HepG2 (cell line): ENCODE data around the gene IFI35. TPM values are rescaled to one million over a fixed set of nuclear protein-coding genes. Genes with fewer than 3 reads are reported as not detected.

Source experiments
- FOXO1 ChIP-seq: sonication (generic); formaldehyde crosslinking; IDR thresholded peaks from 2 replicates; pipeline ENCODE4 v1.4.0; 2020; ENCODE audit warnings: missing genetic modification reagents
- KAT7 ChIP-seq: IDR thresholded peaks from 2 replicates; pipeline ENCODE4 v1.6.1; 2018; ENCODE audit warnings: borderline replicate concordance, missing compliant biosample characterization
- LCORL ChIP-seq, 2 experiments: fragments of 450-650 bp in 1 of 2; sonication (generic) in 1 of 2; formaldehyde crosslinking in 1 of 2; IDR thresholded peaks; 2 replicates each; pipeline versions ENCODE4 v1.5.0 to v1.6.1; 2017 to 2020; ENCODE audit warnings: antibody characterized with exemption in 1 of 2, missing genetic modification reagents in 1 of 2
- NR2C2 ChIP-seq: sonication (generic); formaldehyde crosslinking; IDR thresholded peaks from 2 replicates; pipeline ENCODE4 v1.4.0; 2020; ENCODE audit warnings: missing genetic modification reagents, mild to moderate bottlenecking, moderate library complexity, borderline replicate concordance
- PAX8 ChIP-seq: sonication (generic); formaldehyde crosslinking; IDR thresholded peaks from 2 replicates; pipeline ENCODE4 v1.8.0; 2022; ENCODE audit warnings: mild to moderate bottlenecking, missing genetic modification reagents, borderline replicate concordance
- ZBTB7B ChIP-seq: sonication (generic); formaldehyde crosslinking; IDR thresholded peaks from 2 replicates; pipeline ENCODE4 v1.4.0; 2020; ENCODE audit warnings: missing genetic modification reagents
- ZNF33A ChIP-seq: sonication (generic); formaldehyde crosslinking; IDR thresholded peaks from 2 replicates; pipeline ENCODE4 v1.5.1; 2020; ENCODE audit warnings: missing genetic modification reagents, mild to moderate bottlenecking, moderate library complexity, borderline replicate concordance
- ZNF572 ChIP-seq: sonication (generic); formaldehyde crosslinking; IDR thresholded peaks from 2 replicates; pipeline ENCODE4 v1.5.1; 2020; ENCODE audit warnings: mild to moderate bottlenecking, missing genetic modification reagents
- polyA plus RNA-seq, 8 experiments: library from polyadenylated mRNA; depleted of rRNA in 3 of 8; stranded (reverse) in 7 of 8; unstranded in 1 of 8; fragments of >200 nt; fragmentation: Illumina TruSeq in 4 of 8; extraction: Trizol in 4 of 8; gene quantifications; 2 replicates each; pipeline versions ENCODE4 v1.2.1 to v1.2.3, GENCODE V29; 2011 to 2016; ENCODE audit warnings: low read depth in 4 of 8, missing spikeins in 1 of 8, mixed read lengths in 1 of 8; ENCODE audit not compliant: insufficient read depth in 1 of 8
- total RNA-seq, 5 experiments: library from RNA; depleted of rRNA; stranded (reverse); fragments of >200 nt; fragmentation: Illumina TruSeq; extraction: Trizol; gene quantifications; 2 replicates each; pipeline ENCODE4 v1.2.3, GENCODE V29; 2016; ENCODE audit warnings: low read depth in 1 of 5
- TF ChIP-seq, protein P1 (sequence below): sonication (generic); formaldehyde crosslinking; IDR thresholded peaks from 2 replicates; pipeline ENCODE4 v1.4.0; 2020; ENCODE audit warnings: missing genetic modification reagents
- TF ChIP-seq, protein P2 (sequence below): sonication (generic); formaldehyde crosslinking; IDR thresholded peaks from 2 replicates; pipeline ENCODE4 v1.5.0; 2020; ENCODE audit warnings: missing genetic modification reagents, mild to moderate bottlenecking, borderline replicate concordance
- TF ChIP-seq, protein P3 (sequence below), 2 experiments: sonication (generic) in 1 of 2; formaldehyde crosslinking in 1 of 2; IDR thresholded peaks; 2 replicates each; pipeline versions ENCODE4 v1.6.1 to v1.9.0; 2014 to 2022; ENCODE audit warnings: antibody characterized with exemption in 1 of 2, borderline replicate concordance in 1 of 2, inconsistent platforms in 1 of 2, low read depth in 1 of 2, missing genetic modification reagents in 1 of 2
- TF ChIP-seq, protein P4 (sequence below): IDR thresholded peaks from 2 replicates; pipeline ENCODE4 v1.4.0; 2020; ENCODE audit warnings: mild to moderate bottlenecking, missing genetic modification reagents

IFI35 gene
- total and polyA plus RNA-seq, 2 of the 13 experiments (the other 11 are each of a cell fraction or from before 2014, with no cell fraction given) = 28.9 to 38.1 TPM

DNA sequence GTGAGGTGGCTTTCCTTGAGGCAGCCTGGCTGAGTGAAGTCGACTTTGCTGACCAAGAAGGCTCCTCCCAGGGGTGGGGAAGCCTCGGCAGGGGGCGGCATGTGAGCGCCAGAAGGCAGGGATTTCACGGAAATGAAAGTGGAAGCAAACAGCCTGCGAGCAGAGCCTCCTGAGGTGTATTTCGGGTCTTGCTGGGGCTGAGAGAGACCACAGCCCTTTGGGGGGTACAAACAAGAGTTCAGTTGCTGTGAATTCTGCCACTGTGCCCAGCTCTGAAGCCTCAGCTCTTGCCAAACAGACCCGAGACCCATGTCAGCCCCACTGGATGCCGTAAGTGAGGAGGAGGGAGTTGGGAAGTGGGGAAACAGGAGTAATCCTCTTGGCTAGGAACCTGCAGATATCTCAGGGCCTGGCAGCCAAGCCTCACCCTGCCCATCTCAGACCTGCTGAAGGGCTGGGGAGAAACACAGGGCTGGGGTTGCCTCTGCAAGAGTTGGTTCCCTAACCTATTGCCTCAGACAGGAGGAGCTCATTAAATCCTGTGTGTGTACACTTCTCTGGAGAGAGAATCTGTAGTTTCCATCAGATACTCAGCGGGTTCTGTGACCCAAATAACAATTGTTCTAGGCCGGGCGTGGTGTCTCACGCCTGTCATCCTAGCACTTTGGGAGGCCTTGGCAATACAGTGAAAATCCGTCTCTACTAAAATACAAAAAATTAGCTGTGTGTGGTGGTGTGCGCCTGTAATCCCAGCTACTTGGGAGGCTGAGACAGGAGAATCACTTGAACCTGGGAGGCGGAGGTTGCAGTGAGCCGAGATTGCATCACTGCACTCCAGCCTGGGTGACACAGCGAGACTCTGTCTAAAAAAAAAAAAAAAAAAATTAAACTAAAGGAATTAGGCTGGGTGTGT is at the start of gene IFI35 (continued):
- TF ChIP-seq PAX8 (CRISPR knock-in tag) = peak; percentile 77; the same call in 1 of the 2 replicates
- TF ChIP-seq, protein P1, sequence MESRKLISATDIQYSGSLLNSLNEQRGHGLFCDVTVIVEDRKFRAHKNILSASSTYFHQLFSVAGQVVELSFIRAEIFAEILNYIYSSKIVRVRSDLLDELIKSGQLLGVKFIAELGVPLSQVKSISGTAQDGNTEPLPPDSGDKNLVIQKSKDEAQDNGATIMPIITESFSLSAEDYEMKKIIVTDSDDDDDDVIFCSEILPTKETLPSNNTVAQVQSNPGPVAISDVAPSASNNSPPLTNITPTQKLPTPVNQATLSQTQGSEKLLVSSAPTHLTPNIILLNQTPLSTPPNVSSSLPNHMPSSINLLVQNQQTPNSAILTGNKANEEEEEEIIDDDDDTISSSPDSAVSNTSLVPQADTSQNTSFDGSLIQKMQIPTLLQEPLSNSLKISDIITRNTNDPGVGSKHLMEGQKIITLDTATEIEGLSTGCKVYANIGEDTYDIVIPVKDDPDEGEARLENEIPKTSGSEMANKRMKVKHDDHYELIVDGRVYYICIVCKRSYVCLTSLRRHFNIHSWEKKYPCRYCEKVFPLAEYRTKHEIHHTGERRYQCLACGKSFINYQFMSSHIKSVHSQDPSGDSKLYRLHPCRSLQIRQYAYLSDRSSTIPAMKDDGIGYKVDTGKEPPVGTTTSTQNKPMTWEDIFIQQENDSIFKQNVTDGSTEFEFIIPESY = peak; percentile 39
- 0 out of 2 replicates have a peak, but pooled peaks have one; percentile 15 for TF ChIP-seq NR2C2 (CRISPR knock-in tag)
- TF ChIP-seq, protein P2, sequence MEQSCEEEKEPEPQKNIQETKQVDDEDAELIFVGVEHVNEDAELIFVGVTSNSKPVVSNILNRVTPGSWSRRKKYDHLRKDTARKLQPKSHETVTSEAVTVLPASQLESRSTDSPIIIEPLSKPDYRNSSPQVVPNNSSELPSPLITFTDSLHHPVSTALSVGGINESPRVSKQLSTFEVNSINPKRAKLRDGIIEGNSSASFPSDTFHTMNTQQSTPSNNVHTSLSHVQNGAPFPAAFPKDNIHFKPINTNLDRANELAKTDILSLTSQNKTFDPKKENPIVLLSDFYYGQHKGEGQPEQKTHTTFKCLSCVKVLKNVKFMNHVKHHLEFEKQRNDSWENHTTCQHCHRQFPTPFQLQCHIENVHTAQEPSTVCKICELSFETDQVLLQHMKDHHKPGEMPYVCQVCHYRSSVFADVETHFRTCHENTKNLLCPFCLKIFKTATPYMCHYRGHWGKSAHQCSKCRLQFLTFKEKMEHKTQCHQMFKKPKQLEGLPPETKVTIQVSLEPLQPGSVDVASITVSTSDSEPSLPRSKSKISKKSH (CRISPR knock-in tag) = peak; percentile 67; the same call in 1 of the 2 replicates
- peak; percentile 59 for TF ChIP-seq ZBTB7B (CRISPR knock-in tag)
- peak; percentile 68; the same call in 1 of the 2 replicates for TF ChIP-seq KAT7 (CRISPR knock-in tag)
- TF ChIP-seq, protein P3, sequence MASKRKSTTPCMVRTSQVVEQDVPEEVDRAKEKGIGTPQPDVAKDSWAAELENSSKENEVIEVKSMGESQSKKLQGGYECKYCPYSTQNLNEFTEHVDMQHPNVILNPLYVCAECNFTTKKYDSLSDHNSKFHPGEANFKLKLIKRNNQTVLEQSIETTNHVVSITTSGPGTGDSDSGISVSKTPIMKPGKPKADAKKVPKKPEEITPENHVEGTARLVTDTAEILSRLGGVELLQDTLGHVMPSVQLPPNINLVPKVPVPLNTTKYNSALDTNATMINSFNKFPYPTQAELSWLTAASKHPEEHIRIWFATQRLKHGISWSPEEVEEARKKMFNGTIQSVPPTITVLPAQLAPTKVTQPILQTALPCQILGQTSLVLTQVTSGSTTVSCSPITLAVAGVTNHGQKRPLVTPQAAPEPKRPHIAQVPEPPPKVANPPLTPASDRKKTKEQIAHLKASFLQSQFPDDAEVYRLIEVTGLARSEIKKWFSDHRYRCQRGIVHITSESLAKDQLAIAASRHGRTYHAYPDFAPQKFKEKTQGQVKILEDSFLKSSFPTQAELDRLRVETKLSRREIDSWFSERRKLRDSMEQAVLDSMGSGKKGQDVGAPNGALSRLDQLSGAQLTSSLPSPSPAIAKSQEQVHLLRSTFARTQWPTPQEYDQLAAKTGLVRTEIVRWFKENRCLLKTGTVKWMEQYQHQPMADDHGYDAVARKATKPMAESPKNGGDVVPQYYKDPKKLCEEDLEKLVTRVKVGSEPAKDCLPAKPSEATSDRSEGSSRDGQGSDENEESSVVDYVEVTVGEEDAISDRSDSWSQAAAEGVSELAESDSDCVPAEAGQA (IDR thresholded peaks at IDR 0.05; ENCODE audit: low read depth) = no peak
- TF ChIP-seq, protein P3 (CRISPR knock-in tag; IDR thresholded peaks at IDR 0.05; ENCODE audit: borderline replicate concordance) = no peak
- no peak for TF ChIP-seq ZNF572 (CRISPR knock-in tag)
- TF ChIP-seq ZNF33A (CRISPR knock-in tag) = no peak
- TF ChIP-seq, protein P4, sequence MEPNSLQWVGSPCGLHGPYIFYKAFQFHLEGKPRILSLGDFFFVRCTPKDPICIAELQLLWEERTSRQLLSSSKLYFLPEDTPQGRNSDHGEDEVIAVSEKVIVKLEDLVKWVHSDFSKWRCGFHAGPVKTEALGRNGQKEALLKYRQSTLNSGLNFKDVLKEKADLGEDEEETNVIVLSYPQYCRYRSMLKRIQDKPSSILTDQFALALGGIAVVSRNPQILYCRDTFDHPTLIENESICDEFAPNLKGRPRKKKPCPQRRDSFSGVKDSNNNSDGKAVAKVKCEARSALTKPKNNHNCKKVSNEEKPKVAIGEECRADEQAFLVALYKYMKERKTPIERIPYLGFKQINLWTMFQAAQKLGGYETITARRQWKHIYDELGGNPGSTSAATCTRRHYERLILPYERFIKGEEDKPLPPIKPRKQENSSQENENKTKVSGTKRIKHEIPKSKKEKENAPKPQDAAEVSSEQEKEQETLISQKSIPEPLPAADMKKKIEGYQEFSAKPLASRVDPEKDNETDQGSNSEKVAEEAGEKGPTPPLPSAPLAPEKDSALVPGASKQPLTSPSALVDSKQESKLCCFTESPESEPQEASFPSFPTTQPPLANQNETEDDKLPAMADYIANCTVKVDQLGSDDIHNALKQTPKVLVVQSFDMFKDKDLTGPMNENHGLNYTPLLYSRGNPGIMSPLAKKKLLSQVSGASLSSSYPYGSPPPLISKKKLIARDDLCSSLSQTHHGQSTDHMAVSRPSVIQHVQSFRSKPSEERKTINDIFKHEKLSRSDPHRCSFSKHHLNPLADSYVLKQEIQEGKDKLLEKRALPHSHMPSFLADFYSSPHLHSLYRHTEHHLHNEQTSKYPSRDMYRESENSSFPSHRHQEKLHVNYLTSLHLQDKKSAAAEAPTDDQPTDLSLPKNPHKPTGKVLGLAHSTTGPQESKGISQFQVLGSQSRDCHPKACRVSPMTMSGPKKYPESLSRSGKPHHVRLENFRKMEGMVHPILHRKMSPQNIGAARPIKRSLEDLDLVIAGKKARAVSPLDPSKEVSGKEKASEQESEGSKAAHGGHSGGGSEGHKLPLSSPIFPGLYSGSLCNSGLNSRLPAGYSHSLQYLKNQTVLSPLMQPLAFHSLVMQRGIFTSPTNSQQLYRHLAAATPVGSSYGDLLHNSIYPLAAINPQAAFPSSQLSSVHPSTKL (CRISPR knock-in tag) = peak; percentile 55
- peak; percentile 33; the same call in 1 of the 2 replicates for TF ChIP-seq FOXO1 (CRISPR knock-in tag)
- TF ChIP-seq LCORL (IDR thresholded peaks at IDR 0.05) = no peak
- TF ChIP-seq LCORL (CRISPR knock-in tag; IDR thresholded peaks at IDR 0.05) = peak; percentile 45; the same call in 1 of the 2 replicates
